Panc1 (cell line): Measurements from ENCODE around the gene CKAP4. TPM values are rescaled to one million over a fixed set of nuclear protein-coding genes. Genes with fewer than 3 reads are reported as not detected.

Source experiments
- ATAC-seq: fragments of 200-7000 bp; cut with Tn5 transposase; 2 replicates; pipeline ENCODE4 v1.9.1; 2020; ENCODE audit warnings: mild to moderate bottlenecking, moderate library complexity
- BruUV-seq: library from RNA; stranded (reverse); fragments of 400-500 nt; replicated peaks from 2 replicates; lab custom pipeline; 2021; lab: Mats Ljungman, UMichigan
- CTCF ChIA-PET: fragments of 300-600 bp; sonication (Branson Sonifier 250); formaldehyde crosslinking; loops from one replicate; lab custom pipeline; 2022; ENCODE audit warnings: antibody characterized with exemption; lab: Charles Lee
- POLR2A ChIA-PET: fragments of 300-600 bp; sonication (Branson Sonifier 250); formaldehyde crosslinking; loops from one replicate; lab custom pipeline; 2022; ENCODE audit warnings: antibody characterized with exemption; lab: Charles Lee
- DNase-seq: peaks from one replicate; pipeline ENCODE4 v3.0.0-alpha.2; 2010; ENCODE audit warnings: low read depth, low spot score
- H3K27ac ChIP-seq: 2 replicates; pipeline ENCODE4 v1.5.1; 2011; ENCODE audit warnings: mild to moderate bottlenecking, low read length, inconsistent platforms
- H3K27me3 ChIP-seq: fragments of 200-500 bp; sonication (Bioruptor generic); 2 replicates; pipeline ENCODE4 v1.6.0; 2014; ENCODE audit warnings: low read length, inconsistent platforms; ENCODE audit not compliant: control insufficient read depth, insufficient read depth
- H3K36me3 ChIP-seq: fragments of 200-500 bp; sonication (Bioruptor generic); 2 replicates; pipeline ENCODE4 v1.5.1; 2014; ENCODE audit warnings: inconsistent platforms, mild to moderate bottlenecking, low read length, moderate library complexity; ENCODE audit not compliant: control insufficient read depth, insufficient read depth
- H3K4me1 ChIP-seq: 2 replicates; pipeline ENCODE4 v1.5.1; 2011; ENCODE audit warnings: inconsistent platforms, mild to moderate bottlenecking, low read length, moderate library complexity; ENCODE audit not compliant: control insufficient read depth, insufficient read depth
- H3K4me3 ChIP-seq, 2 experiments: 2 replicates each; pipeline ENCODE4 v1.5.1; 2011 to 2012; ENCODE audit warnings: low read depth in 2 of 2, low read length in 2 of 2, mild to moderate bottlenecking in 2 of 2, inconsistent platforms in 1 of 2, moderate library complexity in 1 of 2
- H3K9me3 ChIP-seq: fragments of 200-500 bp; sonication (Bioruptor generic); 2 replicates; pipeline ENCODE4 v1.5.1; 2014; ENCODE audit warnings: low read depth, mild to moderate bottlenecking, inconsistent platforms, low read length, moderate library complexity; ENCODE audit not compliant: control insufficient read depth, insufficient read depth
- POLR2AphosphoS5 ChIP-seq: IDR thresholded peaks from 2 replicates; pipeline ENCODE4 v1.6.1; 2012; ENCODE audit warnings: mild to moderate bottlenecking, low read depth, low read length, moderate library complexity
- SIN3A ChIP-seq: IDR thresholded peaks from 2 replicates; pipeline ENCODE4 v1.6.1; 2012; ENCODE audit warnings: low read depth, mild to moderate bottlenecking, low read length, moderate library complexity, borderline replicate concordance; ENCODE audit not compliant: insufficient read depth
- TCF7L2 ChIP-seq: IDR thresholded peaks from 2 replicates; pipeline ENCODE4 v1.6.1; 2011; ENCODE audit warnings: mild to moderate bottlenecking, low read depth, low read length, inconsistent platforms
- in situ Hi-C: cut with HindIII; loops from 2 replicates; pipeline ENCODE4 v1.10.0; 2016; ENCODE audit warnings: low sequenced_read_pairs, low pct_unique_long_range_greater_than_20kb
- intact Hi-C: fragments of 100-400 bp; cut with micrococcal nuclease; formaldehyde crosslinking; loops from one replicate; pipeline ENCODE4 v1.10.0; 2022; ENCODE audit not compliant: unreplicated experiment
- total RNA-seq: library from RNA; stranded (reverse); gene quantifications from one replicate; pipeline ENCODE4 v1.2.1, GENCODE V29; 2021; ENCODE audit not compliant: unreplicated experiment
- TF ChIP-seq, protein P1 (sequence below): fragments of 450-650 bp; IDR thresholded peaks from 2 replicates; pipeline ENCODE4 v1.5.1; 2017; ENCODE audit warnings: mild to moderate bottlenecking
- TF ChIP-seq, protein P2 (sequence below), 2 experiments: IDR thresholded peaks; 2 replicates each; pipeline ENCODE4 v1.6.1; 2011 to 2012; ENCODE audit warnings: low read depth in 2 of 2, control low read depth in 1 of 2, low read length in 1 of 2, mild to moderate bottlenecking in 1 of 2, moderate library complexity in 1 of 2; ENCODE audit not compliant: insufficient read depth in 1 of 2

CKAP4 gene
- total RNA-seq, 1 experiment from 2014 or later = 95.9 TPM

GRCh38 chr12:106235770-106236169 is 12.1 kb downstream of the CKAP4 start:
- no TSS peak for BruUV-seq
- Histone ChIP-seq H3K4me3 (no peak overlapping the region), H3K27me3 (no peaks in the 10 kb centered on the region), H3K4me1 (no peaks in the 10 kb centered on the region), H3K9me3 (no peaks in the 10 kb centered on the region), H3K36me3 (no peaks in the 10 kb centered on the region), H3K27ac (no peak overlapping the region)
- in situ Hi-C loops (no loop called here), intact Hi-C loops (no loop called here)
- TF ChIP-seq, protein P1, sequence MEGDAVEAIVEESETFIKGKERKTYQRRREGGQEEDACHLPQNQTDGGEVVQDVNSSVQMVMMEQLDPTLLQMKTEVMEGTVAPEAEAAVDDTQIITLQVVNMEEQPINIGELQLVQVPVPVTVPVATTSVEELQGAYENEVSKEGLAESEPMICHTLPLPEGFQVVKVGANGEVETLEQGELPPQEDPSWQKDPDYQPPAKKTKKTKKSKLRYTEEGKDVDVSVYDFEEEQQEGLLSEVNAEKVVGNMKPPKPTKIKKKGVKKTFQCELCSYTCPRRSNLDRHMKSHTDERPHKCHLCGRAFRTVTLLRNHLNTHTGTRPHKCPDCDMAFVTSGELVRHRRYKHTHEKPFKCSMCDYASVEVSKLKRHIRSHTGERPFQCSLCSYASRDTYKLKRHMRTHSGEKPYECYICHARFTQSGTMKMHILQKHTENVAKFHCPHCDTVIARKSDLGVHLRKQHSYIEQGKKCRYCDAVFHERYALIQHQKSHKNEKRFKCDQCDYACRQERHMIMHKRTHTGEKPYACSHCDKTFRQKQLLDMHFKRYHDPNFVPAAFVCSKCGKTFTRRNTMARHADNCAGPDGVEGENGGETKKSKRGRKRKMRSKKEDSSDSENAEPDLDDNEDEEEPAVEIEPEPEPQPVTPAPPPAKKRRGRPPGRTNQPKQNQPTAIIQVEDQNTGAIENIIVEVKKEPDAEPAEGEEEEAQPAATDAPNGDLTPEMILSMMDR = no peak
- TF ChIP-seq, protein P2, sequence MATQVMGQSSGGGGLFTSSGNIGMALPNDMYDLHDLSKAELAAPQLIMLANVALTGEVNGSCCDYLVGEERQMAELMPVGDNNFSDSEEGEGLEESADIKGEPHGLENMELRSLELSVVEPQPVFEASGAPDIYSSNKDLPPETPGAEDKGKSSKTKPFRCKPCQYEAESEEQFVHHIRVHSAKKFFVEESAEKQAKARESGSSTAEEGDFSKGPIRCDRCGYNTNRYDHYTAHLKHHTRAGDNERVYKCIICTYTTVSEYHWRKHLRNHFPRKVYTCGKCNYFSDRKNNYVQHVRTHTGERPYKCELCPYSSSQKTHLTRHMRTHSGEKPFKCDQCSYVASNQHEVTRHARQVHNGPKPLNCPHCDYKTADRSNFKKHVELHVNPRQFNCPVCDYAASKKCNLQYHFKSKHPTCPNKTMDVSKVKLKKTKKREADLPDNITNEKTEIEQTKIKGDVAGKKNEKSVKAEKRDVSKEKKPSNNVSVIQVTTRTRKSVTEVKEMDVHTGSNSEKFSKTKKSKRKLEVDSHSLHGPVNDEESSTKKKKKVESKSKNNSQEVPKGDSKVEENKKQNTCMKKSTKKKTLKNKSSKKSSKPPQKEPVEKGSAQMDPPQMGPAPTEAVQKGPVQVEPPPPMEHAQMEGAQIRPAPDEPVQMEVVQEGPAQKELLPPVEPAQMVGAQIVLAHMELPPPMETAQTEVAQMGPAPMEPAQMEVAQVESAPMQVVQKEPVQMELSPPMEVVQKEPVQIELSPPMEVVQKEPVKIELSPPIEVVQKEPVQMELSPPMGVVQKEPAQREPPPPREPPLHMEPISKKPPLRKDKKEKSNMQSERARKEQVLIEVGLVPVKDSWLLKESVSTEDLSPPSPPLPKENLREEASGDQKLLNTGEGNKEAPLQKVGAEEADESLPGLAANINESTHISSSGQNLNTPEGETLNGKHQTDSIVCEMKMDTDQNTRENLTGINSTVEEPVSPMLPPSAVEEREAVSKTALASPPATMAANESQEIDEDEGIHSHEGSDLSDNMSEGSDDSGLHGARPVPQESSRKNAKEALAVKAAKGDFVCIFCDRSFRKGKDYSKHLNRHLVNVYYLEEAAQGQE (IDR thresholded peaks at IDR 0.05; ENCODE audit: insufficient read depth in 1 of 2, low read depth in 2 of 2, low read length in 1 of 2) = no peak
- TF ChIP-seq SIN3A = no peak
- TF ChIP-seq TCF7L2 = no peak
- DNase-seq (no peak), ATAC-seq (no peak)
- ChIA-PET POLR2A (no interaction called here), CTCF (no interaction called here)

DNA sequence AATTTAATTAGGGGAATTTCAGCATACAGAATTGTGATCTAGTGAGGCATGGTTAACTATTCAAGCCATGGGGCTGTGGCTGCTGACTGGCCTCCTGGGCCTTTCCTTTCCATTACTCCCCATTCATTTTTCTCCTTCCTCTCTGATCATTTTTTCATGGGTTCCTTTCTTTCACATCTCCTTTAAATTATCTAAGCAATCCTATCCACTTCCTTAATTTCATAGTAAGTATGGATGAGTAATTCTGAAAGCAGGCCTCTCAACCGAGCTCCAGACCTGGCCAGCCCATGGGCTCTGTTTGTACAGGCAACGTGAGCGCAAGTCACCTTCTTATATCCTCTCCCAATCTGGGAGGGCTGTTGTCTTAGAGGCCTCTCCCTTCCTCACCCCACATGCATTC is 13.4 kb downstream of the CKAP4 start:
- TF ChIP-seq, protein P1 = no peak
- TF ChIP-seq TCF7L2 (no peak), SIN3A (no peak), POLR2AphosphoS5 (no peak)
- TF ChIP-seq, protein P2 (IDR thresholded peaks at IDR 0.05; ENCODE audit: insufficient read depth in 1 of 2, low read depth in 2 of 2, low read length in 1 of 2) = no peak
- Histone ChIP-seq H3K9me3 (no peaks in the 10 kb centered on the region), H3K4me3 (no peak overlapping the region), H3K36me3 (no peaks in the 10 kb centered on the region), H3K27ac (no peak overlapping the region), H3K27me3 (no peaks in the 10 kb centered on the region), H3K4me1 (no peaks in the 10 kb centered on the region)
- ChIA-PET POLR2A (no interaction called here), CTCF (interaction anchor here (1.3 kb wide), 1 partner anchor 11 kb away, joined by 3 read pairs; no protein-coding TSS in a partner anchor)
- no TSS peak for BruUV-seq
- ATAC-seq (no peak), DNase-seq (no peak)
- intact Hi-C loops (no loop called here), in situ Hi-C loops (no loop called here)
